ENCODE results near the gene SYNE1.
"Not testable (repeated sequence)": the region's sequence is repeated elsewhere in the genome, so short reads cannot be mapped to it uniquely, and the experiment has no call there.

SYNE1 gene

GRCh38 chr6:152078804-152079203 is 558.4 kb downstream of the SYNE1 start:
- Histone ChIP-seq H3K4me3 (ENCODE audit: low read depth in 1 of 2, low read length in 1 of 2) (no peak overlapping the region), H3K9me3 (no peaks in the 10 kb centered on the region), H3K4me1 (ENCODE audit: control insufficient read depth in 1 of 2, insufficient read depth in 1 of 2, low read depth in 1 of 2, low read length in 1 of 2) (no peaks in the 10 kb centered on the region), H3K27me3 (no peaks in the 10 kb centered on the region), H3K27ac (no peak overlapping the region), H3K36me3 (no peaks in the 10 kb centered on the region)
- no peak for TF ChIP-seq CTCF (IDR thresholded peaks at IDR 0.05)

- Histone ChIP-seq H3K36me3 (no peaks in the 10 kb centered on the region), H3K27ac (no peak overlapping the region), H3K4me3 (ENCODE audit: low read depth in 1 of 2, low read length in 1 of 2) (no peak overlapping the region), H3K9me3 (no peaks in the 10 kb centered on the region), H3K27me3 (no peaks in the 10 kb centered on the region), H3K4me1 (ENCODE audit: control insufficient read depth in 1 of 2, insufficient read depth in 1 of 2, low read depth in 1 of 2, low read length in 1 of 2) (no peaks in the 10 kb centered on the region)
- no peak for TF ChIP-seq CTCF (IDR thresholded peaks at IDR 0.05)
Observed at GRCh38 chr6:152078001-152078400, 559.2 kb downstream of the SYNE1 start.

- H3K27ac ChIP-seq; H3K4me1 ChIP-seq (ENCODE audit: control insufficient read depth in 1 of 2, insufficient read depth in 1 of 2, low read depth in 1 of 2, low read length in 1 of 2); H3K4me3 ChIP-seq (ENCODE audit: low read depth in 1 of 2, low read length in 1 of 2); H3K27me3 ChIP-seq; H3K36me3 ChIP-seq; H3K9me3 ChIP-seq: not testable (repeated sequence)
Observed at GRCh38 chr6:152076242-152076641, 560.9 kb downstream of the SYNE1 start.

DNA sequence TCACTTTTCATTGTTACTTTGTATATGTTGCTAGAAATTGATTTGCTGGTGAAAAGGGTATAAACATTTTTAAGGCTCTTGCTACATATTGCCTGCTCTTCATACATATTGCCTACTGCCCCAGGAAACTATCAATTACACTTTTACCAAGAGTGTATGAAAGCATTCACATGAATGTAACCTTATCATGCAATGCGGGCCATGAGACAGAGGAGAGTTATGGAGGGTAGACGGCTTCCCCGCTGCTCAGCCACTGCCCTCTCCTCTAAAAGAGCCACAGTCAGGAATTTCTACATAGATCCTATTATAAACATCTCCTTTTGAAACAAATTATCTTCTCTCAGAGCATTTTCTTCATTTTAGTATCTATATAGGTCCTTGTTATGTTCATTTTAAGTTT is 565.3 kb downstream of the SYNE1 start:
- Histone ChIP-seq H3K4me1 (ENCODE audit: control insufficient read depth in 1 of 2, insufficient read depth in 1 of 2, low read depth in 1 of 2, low read length in 1 of 2) (no peaks in the 10 kb centered on the region), H3K27ac (no peak overlapping the region), H3K9me3 (no peaks in the 10 kb centered on the region), H3K36me3 (no peaks in the 10 kb centered on the region), H3K4me3 (ENCODE audit: low read depth in 1 of 2, low read length in 1 of 2) (no peak overlapping the region), H3K27me3 (no peaks in the 10 kb centered on the region)
- TF ChIP-seq CTCF (IDR thresholded peaks at IDR 0.05) = no peak

Measured in neutrophil (primary cell).